Measurements from ENCODE around the gene ZNF723.
"Not testable (repeated sequence)": the region's sequence is repeated elsewhere in the genome, so short reads cannot be mapped to it uniquely, and the experiment has no call there.

Gene ZNF723

DNA sequence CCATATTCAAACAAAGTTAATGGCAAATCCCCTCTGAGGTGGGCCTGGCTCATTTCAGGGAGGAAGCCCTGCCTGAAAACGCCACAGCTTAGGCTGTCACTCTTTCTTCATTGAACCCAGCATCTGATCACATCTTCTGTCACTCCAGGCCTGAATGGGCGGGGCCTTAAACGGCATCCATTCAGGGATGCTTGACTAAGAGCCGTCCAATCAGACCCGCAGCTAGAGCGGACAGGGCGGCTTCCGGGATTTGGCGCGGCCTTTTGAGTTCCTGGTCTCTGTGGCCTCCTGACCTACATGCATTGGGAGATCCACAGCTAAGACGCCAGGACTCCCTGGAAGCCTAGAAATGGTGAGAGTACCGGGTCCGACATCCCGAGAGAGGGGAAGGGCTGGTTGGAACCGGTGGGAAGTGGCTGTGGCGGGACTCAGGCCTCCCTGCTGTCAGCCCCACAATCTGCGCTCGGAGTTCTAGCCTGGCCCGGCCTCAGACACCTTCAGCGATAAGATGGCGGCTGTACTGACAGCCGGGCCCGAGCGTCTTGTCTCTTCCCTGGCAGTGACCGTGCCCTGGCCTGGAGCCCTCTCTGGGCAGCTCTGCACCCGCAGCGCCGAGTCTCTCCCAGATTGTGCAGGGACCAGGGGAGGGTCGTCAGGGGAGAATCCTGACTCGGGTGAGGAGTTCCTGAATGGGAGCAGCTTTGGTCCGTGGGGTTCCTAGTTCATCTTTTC is at the start of gene ZNF723:
Gene ZNF723, plus strand, starts transcription at position 261 of the 732 bp plus-strand sequence. Its CDS starts 89 bp downstream, at position 350.
- no peak for DNase-seq

DNA sequence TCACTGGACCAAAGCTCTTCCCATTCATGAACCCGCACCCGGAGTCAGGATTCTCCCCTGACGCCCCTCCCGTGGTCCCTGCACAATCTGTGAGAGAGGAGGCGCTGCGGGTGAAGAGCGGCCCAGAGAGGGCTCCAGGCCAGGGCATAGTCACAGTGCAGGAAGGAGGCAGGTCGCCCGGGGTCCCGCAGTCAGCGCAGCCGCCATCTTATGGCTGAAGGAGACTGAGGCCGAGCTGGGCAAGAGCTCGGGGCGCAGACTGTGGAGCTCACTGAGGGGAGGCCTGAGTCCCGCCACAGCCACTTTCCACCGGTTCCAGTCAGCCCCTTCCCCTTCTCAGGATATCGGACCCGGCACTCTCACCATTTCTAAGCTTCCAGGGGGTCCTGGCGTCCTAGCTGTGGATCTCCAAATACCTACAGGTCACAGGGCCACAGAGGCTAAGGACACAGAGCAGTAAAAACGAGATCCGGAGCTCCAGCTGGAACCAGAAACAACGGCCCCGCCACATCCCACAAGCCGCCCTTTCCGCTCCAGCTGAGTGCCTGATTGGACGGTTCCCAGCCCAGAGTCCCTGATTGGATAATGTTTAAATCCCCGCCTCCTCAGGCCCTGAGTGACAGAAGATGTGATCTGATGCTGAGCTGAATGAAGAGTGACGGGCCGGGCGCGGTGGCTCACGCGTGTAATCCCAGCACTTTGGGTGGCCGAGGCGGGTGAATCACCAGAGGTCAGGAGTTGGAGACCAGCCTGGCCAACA is 48.3 kb upstream of the ZNF723 start, which contains the start of gene ZNF99:
Gene ZNF99, minus strand, starts transcription at position 501 of the 760 bp plus-strand sequence. Its CDS starts 135 bp downstream, at position 366.
- DNase-seq, result no peak

DNA sequence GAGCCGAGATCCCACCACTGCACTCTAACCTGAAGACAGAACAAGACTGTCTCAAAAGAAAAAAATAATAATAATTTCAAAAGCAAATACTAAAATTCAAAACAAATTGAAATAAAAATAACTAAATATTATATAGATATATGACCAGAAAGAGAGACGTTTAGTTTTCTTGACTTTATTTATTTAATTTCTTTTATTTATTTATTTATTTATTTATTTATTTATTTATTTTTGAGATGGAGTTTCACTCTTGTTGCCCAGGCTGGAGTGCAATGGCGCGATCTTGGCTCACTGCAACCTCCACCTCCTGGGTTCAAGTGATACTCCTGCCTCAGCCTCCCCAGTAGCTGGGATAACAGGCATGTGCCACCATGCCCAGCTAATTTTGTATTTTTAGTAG is 39.2 kb upstream of the ZNF723 start:
- DNase-seq, result not testable (repeated sequence)

DNA sequence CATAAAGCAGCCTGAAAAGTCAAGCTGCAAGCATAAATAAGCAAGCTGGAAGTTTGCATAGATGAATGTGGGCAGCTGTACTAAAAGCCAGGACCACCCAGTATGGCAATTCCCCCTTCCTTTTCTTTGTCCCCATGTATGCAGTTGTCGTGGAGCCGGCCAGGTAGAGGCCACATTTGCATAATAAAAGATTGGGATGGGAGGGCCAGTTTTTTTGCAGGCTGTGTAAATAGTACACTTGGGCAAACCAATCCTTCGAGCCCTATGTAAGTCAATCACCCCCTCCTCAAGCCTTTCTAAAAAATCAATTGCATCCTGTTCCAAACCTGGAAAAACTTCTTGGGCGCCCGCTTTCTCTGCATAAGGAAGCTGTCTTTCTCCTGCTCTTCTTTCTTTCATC is 35.1 kb upstream of the ZNF723 start:
- no peak for DNase-seq

GRCh38 chr19:22806418-22806817 is 25.7 kb upstream of the ZNF723 start:
- DNase-seq, result no peak

DNA sequence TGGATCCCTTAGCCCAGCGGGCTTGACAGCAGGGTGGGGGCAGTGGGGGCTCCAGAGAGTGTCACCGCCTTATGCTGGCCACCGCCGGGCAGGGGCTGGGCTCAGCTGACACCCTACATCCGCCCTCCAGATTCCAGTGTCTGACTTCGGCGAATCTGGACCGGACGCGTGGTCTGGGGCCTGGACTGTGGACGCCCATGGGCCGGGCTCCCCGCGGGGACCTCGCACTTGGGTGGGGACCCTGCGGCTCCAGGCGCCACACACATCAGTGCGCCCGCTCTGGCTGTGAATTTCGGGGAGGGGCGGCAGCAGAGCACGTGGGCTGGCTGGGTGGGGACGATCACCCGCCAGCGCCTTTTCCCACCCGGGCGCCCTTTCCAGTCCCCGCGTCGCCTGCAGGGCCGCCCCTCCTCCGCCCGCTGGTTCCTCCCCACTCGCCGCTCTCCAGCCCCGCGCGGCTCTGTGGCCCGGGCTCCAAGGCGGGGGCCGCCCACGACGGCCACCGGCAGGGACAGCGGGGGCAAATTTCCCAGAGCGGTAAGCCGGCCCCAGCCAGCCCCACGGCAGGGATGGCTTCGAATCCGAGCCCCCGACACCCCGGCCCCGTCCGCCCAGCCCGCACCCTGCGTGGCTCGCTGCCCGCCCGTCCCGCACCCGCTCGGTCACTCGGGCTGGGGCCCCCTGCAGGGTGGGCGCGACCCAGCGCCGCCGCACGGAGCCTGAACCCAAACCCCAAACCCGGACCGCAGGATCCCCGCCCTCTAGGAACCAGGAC is 24.8 kb upstream of the ZNF723 start:
- no peak for DNase-seq

- DNase-seq, result no peak
Observed at GRCh38 chr19:22814124-22814523, 18.0 kb upstream of the ZNF723 start.

DNA sequence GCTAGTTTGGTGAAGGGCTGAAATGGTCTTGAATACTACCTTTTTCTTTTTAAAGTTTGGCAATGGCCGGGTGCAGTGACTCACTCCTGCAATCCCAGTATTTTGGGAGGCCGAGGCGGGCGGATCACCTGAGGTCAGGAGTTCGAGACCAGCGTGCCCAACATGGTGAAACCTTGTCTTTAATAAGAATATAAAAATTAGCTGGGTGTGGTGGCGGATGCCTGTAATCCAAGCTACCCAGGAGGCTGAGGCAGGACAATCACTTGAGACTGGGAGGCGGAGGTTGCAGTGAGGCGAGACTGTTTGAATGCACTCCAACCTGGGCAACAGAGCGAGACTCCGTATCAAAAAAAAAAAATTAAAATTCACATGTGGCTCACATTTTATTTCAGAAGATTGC is 880 bp upstream of the ZNF723 start:
- no peak for DNase-seq

GRCh38 chr19:22857713-22858320 is 25.7 kb downstream of the ZNF723 start:
- DNase-seq, result not testable (repeated sequence)

- DNase-seq, result no peak
Observed at GRCh38 chr19:22882797-22883196, 50.7 kb downstream of the ZNF723 start.

GRCh38 chr19:22893855-22894270 is 61.8 kb downstream of the ZNF723 start:
- no peak for DNase-seq

DNA sequence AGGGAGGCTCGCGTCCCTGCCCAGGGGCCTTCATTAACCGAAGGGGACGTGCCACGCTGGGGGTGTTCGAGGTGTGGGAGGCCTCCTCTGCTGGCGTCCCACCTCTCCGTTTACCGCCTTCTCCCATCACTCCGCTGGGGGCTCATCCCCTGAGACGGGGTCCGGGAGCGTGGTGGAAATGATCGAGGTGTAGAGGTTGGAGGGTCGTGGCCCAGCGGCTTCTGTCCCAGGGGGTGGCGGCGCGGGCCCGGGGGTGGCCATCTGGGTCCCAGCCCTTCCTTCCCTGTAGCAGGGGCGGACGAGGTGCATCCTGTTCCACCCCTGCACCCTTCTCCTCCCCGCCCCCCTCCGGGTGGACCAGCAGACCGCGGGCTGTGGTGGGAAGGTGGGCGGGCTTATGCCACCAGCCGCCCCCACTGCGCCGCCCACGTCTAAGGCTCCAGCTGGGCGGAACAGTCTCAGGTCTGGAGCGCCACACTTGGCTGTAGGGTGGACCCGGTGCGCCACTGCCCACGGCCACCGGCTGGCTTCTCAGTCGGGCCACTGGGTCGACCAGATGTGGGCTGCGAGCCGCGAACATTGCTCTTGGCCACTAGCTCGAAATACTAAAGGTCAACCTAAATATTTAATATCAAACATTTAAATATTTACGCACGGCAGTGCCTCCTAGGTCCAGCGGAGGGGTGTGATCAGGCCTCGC is 69.5 kb downstream of the ZNF723 start:
- DNase-seq, result no peak

Data from NCI-H1092 treated with DMSO at 0.1 percent for 48 hours (cell line).